GM19099 (cell line): ENCODE results near the gene MTX1.

ENCODE experiments used
- POLR2A ChIP-seq: IDR thresholded peaks from 3 replicates; pipeline ENCODE4 v1.6.1; 2011; ENCODE audit warnings: low read depth; ENCODE audit not compliant: insufficient read length; ENCODE audit errors: extremely low read depth

Gene MTX1

GRCh38 chr1:155218854-155219591 lies 10.5 kb downstream of the MTX1 start:
- TF ChIP-seq POLR2A, result no peak

GRCh38 chr1:155219592-155220031 lies 11.1 kb downstream of the MTX1 start:
- no peak for TF ChIP-seq POLR2A

- no peak for TF ChIP-seq POLR2A
These were observed 14.6 kb downstream of the MTX1 start for GRCh38 chr1:155223047-155223446.

GRCh38 chr1:155226188-155226909 lies 17.9 kb downstream of the MTX1 start:
- TF ChIP-seq POLR2A, result no peak

- no peak for TF ChIP-seq POLR2A
These were observed 18.4 kb downstream of the MTX1 start for GRCh38 chr1:155226910-155227260.

GRCh38 chr1:155227261-155228095 lies 19.0 kb downstream of the MTX1 start:
- TF ChIP-seq POLR2A, result peak; percentile 78

GRCh38 chr1:155228096-155228427 lies 19.6 kb downstream of the MTX1 start:
- TF ChIP-seq POLR2A, result no peak

- TF ChIP-seq POLR2A, result no peak
These were observed 28.0 kb downstream of the MTX1 start for GRCh38 chr1:155236451-155236850.

- TF ChIP-seq POLR2A, result peak; percentile 20
These were observed 32.7 kb downstream of the MTX1 start for GRCh38 chr1:155241069-155241679.

GRCh38 chr1:155241841-155242264 lies 33.4 kb downstream of the MTX1 start:
- TF ChIP-seq POLR2A, result no peak

- no peak for TF ChIP-seq POLR2A
These were observed 34.4 kb downstream of the MTX1 start for GRCh38 chr1:155242805-155243358.

- TF ChIP-seq POLR2A, result peak; percentile 97
These were observed 36.1 kb downstream of the MTX1 start for GRCh38 chr1:155244368-155245162.

- no peak for TF ChIP-seq POLR2A
These were observed 36.6 kb downstream of the MTX1 start for GRCh38 chr1:155245163-155245524.
